HG02571 (cell line): ENCODE data around the gene TMC8.
"Not testable (repeated sequence)": the region's sequence is repeated elsewhere in the genome, so short reads cannot be mapped to it uniquely, and the experiment has no call there.

ENCODE experiments used
- ATAC-seq: cut with Tn5 transposase; IDR thresholded peaks from one replicate; pipeline ENCODE4 v1.9.1; 2021; ENCODE audit warnings: mild to moderate bottlenecking, moderate library complexity; ENCODE audit not compliant: unreplicated experiment

Gene TMC8

DNA sequence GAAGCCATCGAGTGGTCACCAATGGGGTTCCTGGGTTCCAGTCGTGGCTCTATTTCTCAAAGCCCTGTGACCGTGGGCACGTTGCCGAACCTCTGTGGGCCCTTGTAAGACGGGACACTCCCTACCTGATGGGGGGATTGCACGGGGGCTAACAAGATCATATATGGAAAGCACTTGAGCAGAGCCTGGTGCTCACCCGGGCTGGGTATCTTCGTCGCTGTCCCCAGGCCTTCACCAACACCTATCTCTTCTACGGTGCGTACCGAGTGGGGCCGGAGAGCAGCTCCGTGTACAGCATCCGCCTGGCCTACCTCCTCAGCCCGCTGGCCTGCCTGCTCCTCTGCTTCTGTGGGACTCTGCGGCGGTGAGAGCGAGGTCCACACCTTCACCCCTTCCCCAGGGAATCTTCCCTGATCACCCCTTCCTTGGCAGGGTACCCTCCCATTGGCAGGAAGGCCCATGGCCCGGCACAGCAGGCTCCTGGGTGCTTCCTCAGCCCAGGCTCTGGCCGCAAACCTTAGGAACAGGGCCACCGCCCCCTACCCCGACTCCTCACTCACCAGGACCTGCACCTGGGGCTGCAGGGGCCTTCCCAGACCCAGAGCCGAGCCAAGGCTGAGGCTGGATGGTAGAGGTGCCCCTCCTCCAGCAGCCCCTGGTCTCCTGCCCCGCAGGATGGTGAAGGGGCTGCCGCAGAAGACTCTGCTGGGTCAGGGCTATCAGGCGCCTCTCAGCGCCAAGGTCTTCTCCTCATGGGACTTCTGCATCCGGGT is 2.8 kb downstream of the TMC8 start:
- no peak for ATAC-seq

DNA sequence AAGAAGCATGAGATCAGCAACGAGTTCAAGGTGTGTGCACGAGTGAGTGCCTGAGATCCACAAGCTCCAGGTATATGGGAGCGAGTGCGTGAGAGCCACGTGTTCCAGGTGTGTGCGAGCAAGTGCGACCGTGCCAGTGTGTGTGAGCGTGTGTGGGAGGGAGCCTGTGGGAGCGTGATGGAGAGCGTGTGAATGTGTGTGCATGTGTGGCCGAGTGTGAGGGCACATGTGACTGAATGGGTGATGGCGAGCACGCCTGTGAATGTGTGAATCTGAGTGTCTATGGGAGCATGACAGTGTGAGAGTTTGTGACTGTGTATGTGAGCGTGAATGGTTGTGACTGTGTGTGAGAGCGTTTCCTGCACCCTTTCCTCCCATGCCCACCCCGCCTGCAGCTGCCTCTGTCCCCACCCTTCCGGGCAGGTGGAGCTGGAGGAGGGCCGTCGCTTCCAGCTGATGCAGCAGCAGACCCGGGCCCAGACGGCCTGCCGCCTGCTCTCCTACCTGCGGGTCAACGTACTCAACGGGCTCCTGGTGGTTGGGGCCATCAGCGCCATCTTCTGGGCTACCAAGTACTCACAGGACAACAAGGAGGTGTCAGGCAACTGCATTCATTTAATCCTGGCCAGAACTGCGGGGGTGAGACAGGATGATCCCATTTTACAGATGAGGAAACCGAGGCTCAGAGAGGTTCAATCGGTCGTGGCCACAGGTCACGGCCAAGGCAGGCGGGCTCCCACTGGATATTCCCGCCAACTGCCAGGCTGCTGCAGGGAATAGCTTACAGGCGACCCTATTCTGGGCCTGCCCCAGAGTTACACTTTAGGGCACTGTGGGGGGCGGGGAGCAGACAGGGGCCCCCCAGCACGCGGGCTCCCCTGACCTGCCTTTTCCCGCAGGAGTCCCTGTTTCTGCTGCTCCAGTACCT is 3.7 kb downstream of the TMC8 start:
- no peak for ATAC-seq

DNA sequence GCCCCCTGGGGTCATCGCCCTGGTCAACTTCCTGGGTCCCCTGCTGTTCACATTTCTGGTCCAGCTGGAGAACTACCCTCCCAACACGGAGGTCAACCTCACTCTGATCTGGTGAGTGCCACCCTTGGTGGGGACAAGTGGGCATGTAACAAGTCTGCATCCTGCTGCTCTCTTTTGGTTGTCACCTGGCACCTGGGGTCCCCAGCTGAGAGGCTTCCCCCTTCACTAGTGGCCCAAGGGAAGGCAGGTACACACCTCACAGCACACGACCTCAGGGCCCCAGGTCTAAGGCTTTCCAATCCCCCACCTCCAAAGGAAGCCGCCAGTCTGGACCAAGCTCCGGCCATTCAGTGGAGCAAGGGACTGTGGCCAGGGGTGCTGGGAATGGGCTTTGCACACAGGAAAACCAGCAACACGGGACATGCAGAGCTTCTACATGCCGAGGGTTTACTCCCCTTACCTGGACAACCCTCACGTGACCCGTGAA is 4.4 kb downstream of the TMC8 start:
- no peak for ATAC-seq

DNA sequence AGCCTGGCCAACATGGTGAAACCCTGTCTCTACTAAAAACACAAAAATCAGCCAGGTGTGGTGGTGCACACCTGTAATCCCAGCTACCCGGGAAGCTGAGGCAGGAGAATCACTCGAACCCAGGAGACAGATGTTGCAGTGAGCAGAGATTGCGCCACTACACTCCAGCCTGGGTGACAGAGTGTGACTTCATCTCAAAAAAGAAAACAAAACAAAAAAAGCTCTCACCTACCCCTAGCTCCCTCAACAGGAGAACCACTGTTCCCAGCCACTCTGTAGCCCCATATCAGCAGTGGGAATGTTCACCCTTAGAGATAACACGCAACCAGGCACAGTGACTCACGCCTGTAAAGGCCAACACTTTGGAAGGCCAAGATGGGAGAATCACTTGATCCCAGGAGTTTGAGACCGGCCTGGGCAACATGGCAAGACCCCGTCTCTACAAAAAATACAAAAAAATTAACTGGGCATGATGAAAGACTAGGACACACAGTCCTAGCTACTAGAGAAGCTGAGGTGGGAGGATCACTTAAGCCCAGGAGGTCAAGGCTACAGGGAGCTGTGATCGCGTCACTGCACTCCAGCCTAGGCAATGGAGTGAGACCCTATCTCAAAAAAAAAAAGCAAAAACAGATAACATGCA is 5.4 kb downstream of the TMC8 start:
- ATAC-seq = no peak

DNA sequence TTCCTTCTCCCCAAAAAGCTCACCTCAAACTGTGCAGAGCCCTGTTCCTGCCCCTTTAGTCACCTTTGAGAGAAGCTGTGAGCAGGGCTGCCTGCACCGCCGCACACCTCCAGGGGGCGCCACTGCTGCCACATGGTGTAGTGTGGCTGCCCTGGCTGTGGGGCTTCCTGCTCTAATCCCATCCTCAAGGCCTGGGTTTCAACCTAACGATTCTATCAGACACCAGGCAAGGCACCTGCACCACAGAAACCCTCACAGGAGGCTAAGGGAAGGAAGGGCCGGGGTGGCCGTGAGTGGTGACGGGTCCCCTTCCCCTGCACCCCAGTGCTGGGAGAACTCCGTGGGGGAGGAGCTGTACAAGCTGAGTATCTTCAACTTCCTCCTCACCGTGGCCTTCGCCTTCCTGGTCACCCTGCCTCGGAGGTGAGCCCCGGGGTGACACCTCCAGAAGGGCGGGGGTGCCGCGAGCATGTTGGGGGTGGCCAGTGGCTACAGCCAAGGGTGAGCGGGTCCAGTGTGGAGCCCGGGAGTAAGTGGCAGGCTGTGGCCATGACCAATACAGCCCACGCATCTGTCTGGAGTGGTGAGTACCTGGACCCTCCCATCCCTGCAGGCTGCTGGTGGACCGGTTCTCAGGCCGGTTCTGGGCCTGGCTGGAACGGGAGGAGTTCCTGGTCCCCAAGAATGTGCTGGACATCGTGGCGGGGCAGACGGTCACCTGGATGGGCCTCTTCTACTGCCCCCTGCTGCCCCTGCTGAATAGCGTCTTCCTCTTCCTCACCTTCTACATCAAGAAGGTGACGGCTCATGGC is 7.0 kb downstream of the TMC8 start:
- no peak for ATAC-seq

DNA sequence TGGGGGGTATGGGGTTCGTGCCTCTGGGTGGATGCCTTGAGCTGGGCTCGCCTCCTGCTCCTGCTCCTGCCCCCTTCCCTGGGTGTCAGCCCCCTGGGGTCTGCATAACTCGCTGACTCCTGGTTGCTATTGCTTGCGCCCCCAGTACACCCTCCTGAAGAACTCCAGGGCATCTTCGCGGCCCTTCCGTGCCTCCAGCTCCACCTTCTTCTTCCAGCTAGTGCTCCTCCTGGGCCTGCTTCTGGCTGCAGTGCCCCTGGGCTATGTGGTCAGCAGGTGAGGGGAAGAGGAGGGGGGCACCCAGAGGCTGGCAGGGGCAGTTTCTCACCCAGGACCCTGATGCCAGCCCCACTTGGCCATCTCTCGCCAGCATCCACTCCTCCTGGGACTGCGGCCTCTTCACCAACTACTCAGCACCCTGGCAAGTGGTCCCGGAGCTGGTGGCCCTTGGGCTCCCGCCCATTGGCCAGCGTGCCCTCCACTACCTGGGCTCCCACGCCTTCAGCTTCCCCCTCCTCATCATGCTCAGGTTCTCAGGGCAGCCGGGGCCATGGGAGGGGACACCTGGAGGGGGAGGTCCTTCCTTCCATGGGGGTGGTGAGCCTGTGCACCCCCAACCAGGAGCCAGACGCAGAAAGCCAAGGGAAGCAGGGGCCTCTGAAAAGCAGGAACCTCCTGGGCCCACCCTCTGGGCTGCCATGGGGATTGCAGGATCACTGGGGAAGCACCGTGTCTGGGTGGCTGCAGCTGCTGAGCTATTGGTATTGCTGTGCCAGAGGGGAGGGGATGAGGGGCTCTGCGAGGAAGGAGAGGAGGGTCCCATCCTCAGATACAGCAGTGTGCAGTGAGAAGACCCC is 7.9 kb downstream of the TMC8 start:
- ATAC-seq = no peak

DNA sequence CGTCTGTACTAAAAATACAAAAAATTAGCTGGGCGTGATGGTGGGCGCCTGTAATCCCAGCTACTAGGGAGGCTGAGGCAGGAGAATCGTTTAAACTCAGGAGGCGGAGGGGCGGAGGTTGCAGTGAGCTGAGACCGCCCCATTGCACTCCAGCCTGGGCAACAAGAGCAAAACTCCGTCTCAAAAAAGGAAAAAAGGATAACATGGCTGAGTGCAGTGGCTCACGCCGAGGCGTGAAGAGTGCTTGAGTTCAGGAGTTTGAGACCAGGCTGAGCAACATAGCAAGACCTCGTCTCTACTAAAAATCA is 9.2 kb downstream of the TMC8 start:
- ATAC-seq = not testable (repeated sequence)

DNA sequence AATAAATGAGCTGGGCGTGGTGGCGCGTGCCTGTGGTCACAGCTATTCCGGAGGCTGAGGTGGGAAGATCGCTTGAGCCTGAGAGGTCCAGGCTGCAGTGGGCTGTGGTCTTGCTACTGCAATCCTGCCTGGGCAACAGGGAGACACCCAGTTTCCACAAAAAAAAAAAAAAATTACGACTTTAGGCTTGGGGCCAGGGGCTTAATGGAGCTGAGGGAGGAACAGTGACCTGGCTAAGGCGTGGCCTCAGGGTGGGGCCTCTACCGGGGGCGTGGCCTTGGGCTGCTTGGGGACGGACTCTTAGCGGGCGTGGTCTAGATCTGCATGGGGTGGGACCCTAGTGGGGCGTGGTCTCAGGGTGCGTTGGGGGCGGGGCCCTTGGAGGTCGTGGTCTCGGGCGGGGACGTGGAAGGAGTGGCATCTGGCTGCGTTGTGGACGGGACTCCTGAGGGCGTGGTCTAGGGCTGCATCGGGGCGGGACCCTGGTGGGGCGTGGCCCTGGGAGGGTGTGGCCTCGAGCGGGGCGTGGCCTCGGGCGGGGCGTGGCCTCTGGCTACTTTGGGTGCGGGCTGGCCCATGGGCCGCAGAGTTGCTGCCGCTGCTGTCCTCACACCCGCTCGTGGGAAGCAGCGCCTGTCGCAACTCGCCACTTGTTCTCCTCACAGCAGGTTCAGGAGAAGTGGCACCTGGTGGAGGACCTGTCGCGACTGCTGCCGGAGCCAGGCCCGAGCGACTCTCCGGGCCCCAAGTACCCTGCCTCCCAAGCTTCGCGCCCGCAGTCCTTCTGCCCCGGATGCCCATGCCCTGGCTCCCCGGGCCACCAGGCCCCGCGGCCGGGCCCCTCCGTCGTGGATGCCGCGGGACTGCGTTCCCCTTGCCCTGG is 9.8 kb downstream of the TMC8 start:
- ATAC-seq = peak; percentile 65

DNA sequence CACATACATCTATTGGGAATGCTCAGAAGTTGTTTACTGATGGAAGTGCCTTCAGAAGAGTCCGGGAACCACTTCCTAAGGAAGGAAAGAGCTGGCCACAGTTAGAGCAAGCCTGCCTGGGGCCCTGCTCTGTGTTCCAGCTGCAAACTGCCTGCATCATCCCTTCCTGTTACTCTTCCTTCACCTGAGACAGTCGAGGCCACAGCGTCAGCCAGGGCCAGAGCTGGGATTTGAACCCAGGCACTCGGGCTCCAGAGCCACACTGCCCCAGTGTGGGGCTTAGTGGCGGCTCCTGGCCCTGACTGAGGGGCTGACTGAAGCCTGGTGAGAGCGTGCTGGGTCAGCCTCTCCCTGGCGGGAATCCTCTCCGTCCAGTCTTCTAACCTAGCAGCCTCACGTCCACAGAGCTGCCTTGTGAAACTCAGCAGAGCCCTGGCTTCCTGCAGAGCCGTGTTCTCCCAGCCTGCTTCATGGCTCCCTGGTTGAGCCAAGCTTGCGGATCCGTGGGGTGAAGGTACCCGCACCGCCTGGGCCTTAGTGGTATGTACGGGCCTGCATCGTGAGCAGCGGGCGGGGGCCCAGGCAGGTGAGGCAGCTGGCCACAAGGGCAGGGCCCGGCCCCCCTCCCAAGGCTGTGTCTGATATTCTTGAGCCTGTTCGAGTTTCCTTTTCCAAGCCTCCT is 11.0 kb downstream of the TMC8 start:
- no peak for ATAC-seq

DNA sequence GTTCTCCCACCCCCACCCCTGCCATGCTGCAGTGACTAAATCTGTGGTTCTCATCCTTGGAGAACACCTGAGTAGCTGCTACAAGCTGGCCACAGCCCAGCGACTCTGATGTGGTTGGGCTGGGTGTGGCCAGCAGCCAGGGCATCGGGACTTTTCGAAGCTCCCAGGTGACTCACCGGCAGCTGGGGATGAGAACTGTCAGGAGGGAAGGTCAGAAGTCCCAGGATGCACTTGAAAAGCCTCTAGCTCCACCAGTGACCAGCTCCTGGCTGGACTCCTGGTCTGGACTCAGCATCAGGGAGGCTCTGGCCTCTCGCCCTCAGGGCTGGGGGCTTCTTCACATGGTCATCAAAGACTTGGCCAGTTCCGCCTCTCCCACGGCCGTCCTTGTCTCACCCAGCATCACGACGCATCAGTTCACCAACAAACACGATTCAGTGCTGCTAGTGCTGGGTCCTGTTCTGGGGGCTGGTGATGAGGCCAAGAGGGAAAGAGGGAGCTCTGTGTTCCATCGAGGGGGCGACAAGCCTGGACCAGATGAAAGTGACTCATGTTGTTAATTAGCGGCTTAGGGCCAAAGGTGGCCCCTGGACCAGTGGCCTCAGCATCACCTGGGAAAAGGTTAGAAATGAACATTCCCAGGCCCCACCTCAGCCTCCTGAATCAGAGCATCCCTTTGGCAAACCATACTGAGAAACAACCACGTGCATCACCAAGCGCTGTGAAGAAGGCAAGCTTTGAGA is 11.7 kb downstream of the TMC8 start:
- ATAC-seq = no peak

DNA sequence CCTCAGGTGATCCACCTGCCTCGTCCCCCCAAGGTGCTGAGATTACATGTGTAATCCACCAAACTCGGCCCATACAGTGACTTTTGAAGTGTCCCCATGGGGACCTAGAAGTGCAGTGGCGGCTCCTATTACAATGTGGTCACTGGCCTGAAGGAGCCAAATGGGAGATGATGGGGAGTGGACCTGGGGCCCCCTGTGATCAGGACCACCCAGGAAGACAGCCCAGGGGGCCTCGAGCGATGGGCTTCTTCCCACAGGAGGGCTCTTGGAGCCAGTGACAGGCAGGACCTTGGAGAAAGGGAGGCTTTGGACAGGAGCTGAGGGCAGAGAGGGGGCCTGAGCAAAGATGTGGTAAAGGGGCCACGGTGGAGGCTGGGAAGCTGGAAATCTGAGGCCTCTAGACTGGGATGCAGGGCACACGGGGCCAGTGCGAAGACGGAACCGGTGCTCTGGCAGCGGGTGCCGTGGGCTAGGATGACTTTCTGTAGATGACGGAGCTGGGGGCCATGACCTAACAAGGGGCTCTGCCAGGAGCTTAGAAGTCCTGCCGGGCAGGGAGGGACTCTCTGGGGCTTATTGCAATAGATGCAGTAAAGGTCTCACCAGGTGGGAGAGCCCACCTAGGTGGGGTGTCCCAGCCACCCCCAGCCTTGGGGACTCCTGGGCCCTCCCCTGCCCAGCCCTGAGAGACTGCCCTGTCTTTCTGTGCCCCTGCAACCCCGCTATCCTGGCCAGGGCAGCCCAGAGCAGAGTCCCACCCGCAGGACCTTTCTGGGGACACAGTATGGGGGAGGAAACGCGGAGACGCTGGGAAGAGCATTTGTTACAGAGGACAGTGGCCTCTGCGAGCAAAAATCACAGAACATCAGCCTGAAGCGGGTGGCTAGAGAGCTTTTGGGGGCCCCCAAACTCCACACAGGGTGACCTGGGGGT is 12.9 kb downstream of the TMC8 start:
- no peak for ATAC-seq

DNA sequence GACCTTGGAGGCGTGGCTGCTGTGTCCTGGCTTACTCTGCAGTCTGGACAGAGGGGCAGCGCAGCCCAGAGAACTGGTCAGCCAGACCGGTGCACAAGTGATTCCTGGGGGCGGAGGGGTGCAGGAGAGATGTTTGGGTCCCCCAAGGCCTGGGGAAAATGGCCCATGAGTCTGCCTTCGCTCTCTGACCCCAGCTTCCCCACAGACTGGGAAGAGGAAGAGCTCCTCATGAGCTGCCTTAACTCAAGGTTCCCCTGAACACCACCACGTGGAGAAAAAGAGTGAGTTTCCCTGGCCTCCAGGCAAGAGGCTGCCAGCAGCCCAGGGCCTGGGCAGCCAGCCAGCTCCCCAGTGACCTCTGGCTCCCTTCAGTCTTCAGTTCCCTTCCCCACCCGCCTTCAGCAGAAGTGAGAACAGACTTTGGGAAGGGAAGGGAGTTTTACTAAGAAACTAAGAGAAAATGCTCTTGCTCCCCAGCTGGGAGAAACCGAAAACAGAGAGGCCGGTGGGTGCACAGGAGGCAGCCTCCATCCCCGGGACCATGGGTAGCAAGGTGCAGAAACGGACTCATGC is 13.7 kb downstream of the TMC8 start:
- ATAC-seq = no peak

DNA sequence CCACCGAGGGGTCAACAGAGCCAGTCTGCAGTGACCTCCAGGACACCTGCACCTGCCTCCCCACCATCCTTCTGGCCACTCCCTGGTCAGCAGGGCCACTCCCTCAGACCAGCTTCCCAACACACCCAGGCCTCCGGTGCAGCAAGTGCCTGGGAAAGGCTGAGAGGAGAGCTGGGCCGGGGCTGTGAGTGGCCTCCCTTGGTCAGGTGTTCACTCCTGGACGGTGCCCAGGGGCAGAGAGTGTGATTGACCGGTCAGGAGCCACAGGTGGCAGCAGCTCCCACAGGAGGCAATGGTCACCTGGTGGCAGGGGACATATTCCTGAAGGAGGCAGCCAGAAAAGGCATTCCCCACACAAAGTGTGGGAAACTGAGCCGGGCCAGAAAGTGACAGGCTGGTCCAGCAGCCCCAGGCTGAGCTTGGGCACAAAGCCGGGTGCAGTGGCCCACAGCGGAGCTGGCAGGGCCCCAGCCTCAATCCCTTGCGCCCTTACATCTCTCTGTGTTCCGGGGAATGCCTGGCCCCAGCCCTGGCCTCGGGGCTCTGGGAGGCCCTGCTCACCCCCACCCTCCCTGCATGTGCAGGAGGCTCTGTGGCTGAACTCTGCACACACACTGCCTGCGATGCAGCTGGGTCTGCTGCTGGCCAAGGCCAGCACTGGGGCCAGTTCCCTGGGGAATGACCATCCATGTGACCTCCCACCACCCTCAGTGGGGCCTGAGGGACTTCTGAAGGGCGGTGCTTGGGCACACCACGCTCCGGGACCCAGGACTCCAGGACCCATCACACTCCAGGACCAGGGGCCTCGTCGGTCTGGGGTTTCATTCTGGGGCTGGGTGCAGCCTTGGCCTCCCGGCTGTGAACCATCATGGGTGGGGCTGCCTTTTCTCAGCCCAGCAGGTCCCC is 14.4 kb downstream of the TMC8 start:
- no peak for ATAC-seq

DNA sequence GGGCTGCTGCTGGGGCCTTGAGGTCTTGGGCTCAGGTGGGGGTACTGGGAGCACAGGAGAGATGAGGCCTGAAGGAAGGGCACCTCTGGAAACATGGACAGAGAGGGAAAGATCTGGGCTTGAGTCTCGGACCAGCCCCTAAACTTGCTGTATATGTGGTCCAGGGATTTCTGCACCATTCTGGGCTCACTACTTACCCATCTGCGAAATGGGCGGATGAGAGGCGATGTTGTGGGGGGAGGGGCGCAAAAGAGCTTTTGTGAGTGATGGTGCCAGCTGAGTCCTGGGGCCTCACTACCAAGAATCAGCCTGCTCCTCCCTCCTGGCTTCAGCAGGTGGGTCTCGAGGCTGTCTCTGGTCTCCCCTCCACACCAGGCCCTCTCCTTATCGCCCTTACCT is 15.9 kb downstream of the TMC8 start:
- ATAC-seq = no peak

DNA sequence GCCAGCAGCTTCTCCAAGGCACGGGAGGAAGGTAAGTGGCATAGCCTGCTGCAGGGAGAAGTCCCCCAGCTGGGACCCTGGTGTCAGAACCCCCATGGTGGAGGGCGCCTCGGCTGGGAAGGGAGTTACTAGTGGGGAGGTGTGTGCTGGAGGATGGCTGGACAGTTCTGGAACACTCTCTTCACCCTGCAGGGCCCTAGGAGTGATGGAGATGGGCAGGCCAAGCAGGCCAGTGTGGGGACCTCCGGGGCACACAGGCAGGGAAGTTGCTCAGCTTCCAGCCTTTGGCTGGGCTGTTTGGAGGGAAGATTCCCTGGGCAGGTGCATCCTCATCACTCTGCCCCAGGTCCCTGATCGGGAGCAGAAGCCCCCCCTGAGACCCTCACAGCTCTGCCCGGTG is 16.3 kb downstream of the TMC8 start:
- no peak for ATAC-seq
